ENCODE measurements around the gene TFCP2L1.
"Not testable (repeated sequence)": the region's sequence is repeated elsewhere in the genome, so short reads cannot be mapped to it uniquely, and the experiment has no call there.

TFCP2L1 gene, protein sequence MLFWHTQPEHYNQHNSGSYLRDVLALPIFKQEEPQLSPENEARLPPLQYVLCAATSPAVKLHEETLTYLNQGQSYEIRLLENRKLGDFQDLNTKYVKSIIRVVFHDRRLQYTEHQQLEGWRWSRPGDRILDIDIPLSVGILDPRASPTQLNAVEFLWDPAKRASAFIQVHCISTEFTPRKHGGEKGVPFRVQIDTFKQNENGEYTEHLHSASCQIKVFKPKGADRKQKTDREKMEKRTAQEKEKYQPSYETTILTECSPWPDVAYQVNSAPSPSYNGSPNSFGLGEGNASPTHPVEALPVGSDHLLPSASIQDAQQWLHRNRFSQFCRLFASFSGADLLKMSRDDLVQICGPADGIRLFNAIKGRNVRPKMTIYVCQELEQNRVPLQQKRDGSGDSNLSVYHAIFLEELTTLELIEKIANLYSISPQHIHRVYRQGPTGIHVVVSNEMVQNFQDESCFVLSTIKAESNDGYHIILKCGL

DNA sequence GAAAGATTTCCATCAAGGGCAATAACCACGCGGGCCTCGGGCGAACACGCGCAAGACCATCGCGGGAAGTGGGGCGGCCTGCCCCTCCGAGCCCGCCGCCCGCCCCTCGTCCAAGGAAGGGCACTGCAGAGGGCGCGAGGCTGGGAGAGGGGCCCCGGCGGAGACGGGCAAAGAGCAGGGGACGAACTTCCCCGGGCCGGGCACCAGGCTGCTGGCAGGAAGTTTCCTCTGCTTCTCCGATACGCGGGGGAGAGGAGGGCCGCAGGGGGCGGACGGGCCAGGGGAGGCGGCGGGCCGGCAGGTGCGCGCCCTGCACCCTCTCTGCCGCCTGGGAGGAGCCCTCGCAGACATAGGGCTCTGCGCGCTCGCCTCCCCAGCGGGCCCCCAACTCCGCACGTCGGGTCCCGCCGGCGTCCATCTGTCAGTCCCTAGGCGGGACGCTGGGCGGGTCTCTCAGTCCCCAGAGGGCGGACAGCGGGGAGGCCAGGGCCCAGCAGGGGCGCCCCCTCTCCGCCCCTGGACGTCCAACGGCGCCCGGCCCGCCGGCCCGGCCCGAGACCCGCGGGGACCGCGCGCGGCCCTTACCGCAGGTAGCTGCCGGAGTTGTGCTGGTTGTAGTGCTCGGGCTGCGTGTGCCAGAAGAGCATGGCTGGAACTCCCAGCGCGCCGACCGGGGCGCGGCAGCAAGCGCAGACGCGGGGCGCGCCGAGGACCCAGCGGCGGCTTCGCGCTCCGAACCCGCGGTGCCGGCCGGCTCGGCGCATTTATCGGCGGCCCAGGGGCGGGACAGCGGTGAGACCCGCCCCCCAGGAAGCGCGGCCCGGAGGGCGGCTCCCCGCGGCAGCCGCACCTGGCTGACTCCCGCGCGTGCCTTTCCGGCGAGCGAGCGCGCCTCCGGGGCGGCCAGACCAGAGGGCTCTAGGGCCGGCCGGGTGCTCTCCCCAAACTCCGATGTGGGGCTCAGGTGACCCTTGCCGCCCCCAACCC lies at the start of gene TFCP2L1:
TFCP2L1 (minus strand) TSS at position 740 of the 987 bp plus-strand sequence; CDS start at position 647, 93 bp downstream.
- Histone ChIP-seq H3K9me3 (ENCODE audit: low read depth, low read length) (no peaks in the 10 kb centered on the region), H3K9ac (ENCODE audit: insufficient read length) (no peak within 1 kb of the TSS), H3K36me3 (ENCODE audit: insufficient read depth, low read length) (no peaks in the 10 kb centered on the region), H3K4me3 (peak within 1 kb of the TSS; percentile 25; the same call in 1 of the 2 replicates), H3K27ac (no peak within 1 kb of the TSS)
- no peak for TF ChIP-seq POLR2AphosphoS5 (IDR thresholded peaks at IDR 0.05; ENCODE audit: borderline replicate concordance, low read depth, low read length)
- TF ChIP-seq EZH2 (IDR thresholded peaks at IDR 0.05), result no peak
- TF ChIP-seq FOXP2 (optimal IDR thresholded peaks at IDR 0.05; ENCODE audit: control extremely low read depth, extremely low read length, insufficient read depth), result no peak
- DNase-seq (ENCODE audit: low read depth, low spot score), result no peak

- no peaks in the 10 kb centered on the region for H3K9me3 ChIP-seq (ENCODE audit: low read depth, low read length)
- no peak overlapping the region for H3K4me3 ChIP-seq
- no peaks in the 10 kb centered on the region; the same call in 1 of the 2 replicates for H3K36me3 ChIP-seq (ENCODE audit: insufficient read depth, low read length)
- H3K27ac ChIP-seq, result no peak overlapping the region
- TF ChIP-seq FOXP2 (optimal IDR thresholded peaks at IDR 0.05; ENCODE audit: control extremely low read depth, extremely low read length, insufficient read depth) (no peak), EZH2 (IDR thresholded peaks at IDR 0.05) (no peak), POLR2AphosphoS5 (IDR thresholded peaks at IDR 0.05; ENCODE audit: borderline replicate concordance, low read depth, low read length) (no peak)
- no peak for DNase-seq (ENCODE audit: low read depth, low spot score)
- H3K9ac ChIP-seq (ENCODE audit: insufficient read length), result no peak overlapping the region
Observed at GRCh38 chr2:121333834-121334558, 49.0 kb upstream of the TFCP2L1 start.

GRCh38 chr2:121333231-121333630 lies 48.2 kb upstream of the TFCP2L1 start:
- Histone ChIP-seq H3K9ac (ENCODE audit: insufficient read length) (no peak overlapping the region), H3K4me3 (no peak overlapping the region), H3K36me3 (ENCODE audit: insufficient read depth, low read length) (no peaks in the 10 kb centered on the region; the same call in 1 of the 2 replicates), H3K9me3 (ENCODE audit: low read depth, low read length) (no peaks in the 10 kb centered on the region), H3K27ac (no peak overlapping the region)
- TF ChIP-seq EZH2 (IDR thresholded peaks at IDR 0.05) (no peak), POLR2AphosphoS5 (IDR thresholded peaks at IDR 0.05; ENCODE audit: borderline replicate concordance, low read depth, low read length) (no peak), FOXP2 (optimal IDR thresholded peaks at IDR 0.05; ENCODE audit: control extremely low read depth, extremely low read length, insufficient read depth) (no peak)
- no peak for DNase-seq (ENCODE audit: low read depth, low spot score)

GRCh38 chr2:121331324-121331723 lies 46.3 kb upstream of the TFCP2L1 start:
- H3K27ac ChIP-seq; DNase-seq (ENCODE audit: low read depth, low spot score); H3K4me3 ChIP-seq; H3K9ac ChIP-seq (ENCODE audit: insufficient read length); H3K36me3 ChIP-seq (ENCODE audit: insufficient read depth, low read length); H3K9me3 ChIP-seq (ENCODE audit: low read depth, low read length): not testable (repeated sequence)

DNA sequence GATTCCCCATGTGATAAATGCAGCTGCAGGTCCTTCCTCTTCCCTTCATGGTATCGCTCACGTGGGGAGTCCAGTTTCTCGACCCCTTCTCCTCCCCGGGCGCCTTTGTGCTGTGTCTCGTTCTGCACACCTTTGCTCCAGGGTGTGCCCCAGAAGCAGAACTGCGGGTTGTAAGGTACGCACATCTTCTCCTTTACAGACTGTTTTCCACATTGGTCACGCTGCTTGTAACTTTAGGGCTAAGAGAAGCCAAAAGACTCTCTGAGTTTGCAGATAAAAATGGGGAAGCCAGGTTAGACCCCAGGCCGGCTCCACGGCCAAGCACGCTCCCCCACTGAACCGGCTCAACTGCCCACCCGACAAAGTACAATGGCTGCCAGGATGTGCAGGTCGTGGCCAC lies 45.9 kb upstream of the TFCP2L1 start:
- H3K9ac ChIP-seq (ENCODE audit: insufficient read length), result no peak overlapping the region
- H3K9me3 ChIP-seq (ENCODE audit: low read depth, low read length), result no peaks in the 10 kb centered on the region
- TF ChIP-seq FOXP2 (optimal IDR thresholded peaks at IDR 0.05; ENCODE audit: control extremely low read depth, extremely low read length, insufficient read depth) (no peak), EZH2 (IDR thresholded peaks at IDR 0.05) (no peak), POLR2AphosphoS5 (IDR thresholded peaks at IDR 0.05; ENCODE audit: borderline replicate concordance, low read depth, low read length) (no peak)
- DNase-seq (ENCODE audit: low read depth, low spot score), result no peak
- H3K27ac ChIP-seq, result no peak overlapping the region
- H3K36me3 ChIP-seq (ENCODE audit: insufficient read depth, low read length), result no peaks in the 10 kb centered on the region
- no peak overlapping the region for H3K4me3 ChIP-seq

GRCh38 chr2:121329786-121330185 lies 44.8 kb upstream of the TFCP2L1 start:
- Histone ChIP-seq H3K27ac (no peak overlapping the region), H3K4me3 (no peak overlapping the region)

DNA sequence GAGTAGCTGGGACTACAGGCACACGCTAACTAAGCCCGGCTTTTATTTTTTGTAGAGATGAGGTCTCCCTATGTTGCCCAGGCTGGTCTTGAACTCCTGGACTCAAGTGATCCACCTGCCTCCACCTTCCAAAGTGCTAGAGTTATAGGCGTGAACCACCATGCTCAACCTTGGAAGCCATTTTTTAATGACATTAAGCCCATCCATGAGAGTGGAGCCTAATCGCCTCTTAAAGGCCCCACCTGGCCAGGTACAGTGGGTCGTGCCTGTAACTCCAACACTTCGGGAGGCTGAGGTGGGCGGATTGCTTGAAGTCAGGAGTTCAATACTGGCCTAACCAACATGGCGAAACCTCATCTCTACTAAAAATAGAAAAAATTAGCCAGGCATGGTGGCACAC lies 41.6 kb upstream of the TFCP2L1 start:
- TF ChIP-seq FOXP2 (optimal IDR thresholded peaks at IDR 0.05; ENCODE audit: control extremely low read depth, extremely low read length, insufficient read depth), result no peak
- TF ChIP-seq EZH2 (IDR thresholded peaks at IDR 0.05), result no peak
- TF ChIP-seq POLR2AphosphoS5 (IDR thresholded peaks at IDR 0.05; ENCODE audit: borderline replicate concordance, low read depth, low read length), result no peak
- H3K9ac ChIP-seq (ENCODE audit: insufficient read length), result no peak overlapping the region
- no peaks in the 10 kb centered on the region for H3K9me3 ChIP-seq (ENCODE audit: low read depth, low read length)
- no peak overlapping the region for H3K27ac ChIP-seq
- no peak for DNase-seq (ENCODE audit: low read depth, low spot score)
- no peak overlapping the region for H3K4me3 ChIP-seq
- no peaks in the 10 kb centered on the region for H3K36me3 ChIP-seq (ENCODE audit: insufficient read depth, low read length)

More at GRCh38 chr2:121329786-121330185, 44.8 kb upstream of the TFCP2L1 start:
- Histone ChIP-seq H3K36me3 (ENCODE audit: insufficient read depth, low read length) (no peaks in the 10 kb centered on the region), H3K9me3 (ENCODE audit: low read depth, low read length) (no peaks in the 10 kb centered on the region), H3K9ac (ENCODE audit: insufficient read length) (no peak overlapping the region)
- no peak for DNase-seq (ENCODE audit: low read depth, low spot score)
- no peak for TF ChIP-seq EZH2 (IDR thresholded peaks at IDR 0.05)
- no peak for TF ChIP-seq POLR2AphosphoS5 (IDR thresholded peaks at IDR 0.05; ENCODE audit: borderline replicate concordance, low read depth, low read length)
- TF ChIP-seq FOXP2 (optimal IDR thresholded peaks at IDR 0.05; ENCODE audit: control extremely low read depth, extremely low read length, insufficient read depth), result no peak

All from SK-N-MC (cell line).